GM23338 (cell line): ENCODE measurements around the gene TFF1. TPM values are rescaled to one million over a fixed set of nuclear protein-coding genes. Genes with fewer than 3 reads are reported as not detected.

Experiments
- ATAC-seq: fragments of 200-7000 bp; cut with Tn5 transposase; 3 replicates; pipeline ENCODE4 v1.9.1; 2020
- DNase-seq: peaks from one replicate; pipeline ENCODE4 v3.0.0-alpha.2; 2015; ENCODE audit warnings: low spot score
- H2AFZ ChIP-seq: fragments of 200-600 bp; sonication (generic); 2 replicates; pipeline ENCODE4 v1.8.0; 2016; ENCODE audit warnings: antibody characterized with exemption, mild to moderate bottlenecking, moderate library complexity
- H3F3A ChIP-seq: fragments of 200-600 bp; sonication (generic); replicated peaks from 2 replicates; pipeline ENCODE4 v1.8.0; 2017; ENCODE audit warnings: antibody characterized with exemption, mixed run types, low read depth
- H3K27ac ChIP-seq: fragments of 200-600 bp; sonication (generic); 2 replicates; pipeline ENCODE4 v1.6.1; 2016; ENCODE audit warnings: low read depth
- H3K27me3 ChIP-seq: fragments of 200-600 bp; sonication (generic); 2 replicates; pipeline ENCODE4 v1.8.0; 2016; ENCODE audit warnings: mild to moderate bottlenecking, mixed run types, moderate library complexity; ENCODE audit not compliant: insufficient read depth
- H3K36me3 ChIP-seq: fragments of 200-600 bp; sonication (generic); 2 replicates; pipeline ENCODE4 v1.8.0; 2016; ENCODE audit warnings: mild to moderate bottlenecking; ENCODE audit not compliant: insufficient read depth
- H3K4me1 ChIP-seq: fragments of 200-600 bp; sonication (generic); 2 replicates; pipeline ENCODE4 v1.8.0; 2016; ENCODE audit warnings: mild to moderate bottlenecking, moderate library complexity; ENCODE audit not compliant: insufficient read depth
- H3K4me2 ChIP-seq: fragments of 200-600 bp; sonication (generic); 2 replicates; pipeline ENCODE4 v1.7.1; 2017; ENCODE audit warnings: mixed run types
- H3K4me3 ChIP-seq: fragments of 200-600 bp; sonication (generic); 2 replicates; pipeline ENCODE4 v1.6.1; 2016; ENCODE audit warnings: mixed run types
- H3K79me2 ChIP-seq: fragments of 200-600 bp; sonication (generic); replicated peaks from 2 replicates; pipeline ENCODE4 v1.8.0; 2017; ENCODE audit warnings: mild to moderate bottlenecking; ENCODE audit not compliant: insufficient read depth
- H3K9me2 ChIP-seq: fragments of 200-600 bp; sonication (generic); 2 replicates; pipeline ENCODE4 v1.8.0; 2017; ENCODE audit not compliant: insufficient read depth
- H4K20me1 ChIP-seq: fragments of 200-600 bp; sonication (generic); replicated peaks from 2 replicates; pipeline ENCODE4 v1.8.0; 2017; ENCODE audit warnings: mild to moderate bottlenecking; ENCODE audit not compliant: insufficient read depth
- H3K27ac Mint-ChIP-seq: 2 replicates; pipeline ENCODE4 v1.8.0; 2020; ENCODE audit warnings: inconsistent platforms, mild to moderate bottlenecking, moderate library complexity, mixed read lengths
- H3K27me3 Mint-ChIP-seq: 3 replicates; pipeline ENCODE4 v1.8.0; 2022; ENCODE audit warnings: low read depth, mild to moderate bottlenecking, moderate library complexity, mixed read lengths, inconsistent platforms; ENCODE audit not compliant: insufficient read depth, poor library complexity
- H3K36me3 Mint-ChIP-seq: 3 replicates; pipeline ENCODE4 v1.8.0; 2021; ENCODE audit warnings: low read depth, mild to moderate bottlenecking, inconsistent platforms, moderate library complexity, mixed read lengths
- H3K4me1 Mint-ChIP-seq: 3 replicates; pipeline ENCODE4 v1.8.0; 2020; ENCODE audit warnings: mild to moderate bottlenecking, inconsistent platforms, mixed read lengths
- H3K4me3 Mint-ChIP-seq: 3 replicates; pipeline ENCODE4 v1.8.0; 2021; ENCODE audit warnings: moderate library complexity, mild to moderate bottlenecking, inconsistent platforms, mixed read lengths
- H3K9me3 Mint-ChIP-seq: 3 replicates; pipeline ENCODE4 v1.8.0; 2020; ENCODE audit warnings: moderate library complexity, mild to moderate bottlenecking, inconsistent platforms, mixed read lengths
- CREB1 ChIP-seq: fragments of 250-450 bp; sonication (Bioruptor Pico); IDR thresholded peaks from 2 replicates; pipeline ENCODE4 v1.5.0; 2020; ENCODE audit warnings: low read depth, mild to moderate bottlenecking, moderate library complexity
- CTCF ChIP-seq, 2 experiments: fragments of 200-600 bp in 1 of 2; sonication (generic) in 1 of 2; conservative IDR thresholded peaks; 2 replicates each; pipeline versions ENCODE4 v1.5.1 to v1.6.1; 2016 to 2017; ENCODE audit warnings: antibody characterized with exemption in 2 of 2, low read depth in 2 of 2, mild to moderate bottlenecking in 2 of 2, moderate library complexity in 1 of 2
- ETS1 ChIP-seq: IDR thresholded peaks from 2 replicates; pipeline ENCODE4 v1.6.1; 2016; ENCODE audit warnings: antibody characterized with exemption
- EZH2 ChIP-seq: fragments of 200-600 bp; sonication (generic); IDR thresholded peaks from one replicate; pipeline ENCODE4 v1.8.0; 2017; ENCODE audit warnings: antibody characterized with exemption, mild to moderate bottlenecking, low read depth; ENCODE audit not compliant: unreplicated experiment
- EZH2phosphoT487 ChIP-seq: fragments of 200-600 bp; sonication (generic); IDR thresholded peaks from one replicate; pipeline ENCODE4 v1.8.1; 2018; ENCODE audit warnings: antibody characterized with exemption; ENCODE audit not compliant: unreplicated experiment
- JUNB ChIP-seq: IDR thresholded peaks from one replicate; pipeline ENCODE4 v1.6.1; 2016; ENCODE audit warnings: antibody characterized with exemption; ENCODE audit not compliant: unreplicated experiment
- NANOG ChIP-seq: IDR thresholded peaks from 2 replicates; pipeline ENCODE4 v1.6.1; 2016; ENCODE audit warnings: antibody characterized with exemption, borderline replicate concordance
- POLR2AphosphoS5 ChIP-seq: IDR thresholded peaks from 2 replicates; pipeline ENCODE4 v1.6.1; 2016; ENCODE audit warnings: antibody characterized with exemption, low read depth
- REST ChIP-seq: IDR thresholded peaks from one replicate; pipeline ENCODE4 v1.6.1; 2018; ENCODE audit warnings: antibody characterized with exemption; ENCODE audit not compliant: unreplicated experiment
- STAT1 ChIP-seq: IDR thresholded peaks from one replicate; pipeline ENCODE4 v1.6.1; 2016; ENCODE audit warnings: antibody characterized with exemption; ENCODE audit not compliant: unreplicated experiment
- ZNF114 ChIP-seq: fragments of 250-450 bp; sonication (Bioruptor Pico); IDR thresholded peaks from 2 replicates; pipeline ENCODE4 v1.5.0; 2020; ENCODE audit warnings: mild to moderate bottlenecking, moderate library complexity
- ZNF331 ChIP-seq: fragments of 250-450 bp; sonication (Bioruptor Pico); IDR thresholded peaks from 2 replicates; pipeline ENCODE4 v1.5.0; 2020; ENCODE audit warnings: low read depth, mild to moderate bottlenecking, moderate library complexity
- ZNF462 ChIP-seq: fragments of 250-450 bp; sonication (Bioruptor Pico); IDR thresholded peaks from 2 replicates; pipeline ENCODE4 v1.5.0; 2020; ENCODE audit warnings: mild to moderate bottlenecking, moderate library complexity
- polyA plus RNA-seq: library from polyadenylated mRNA; unstranded; fragments of >200 nt; fragmentation: Nextera tagmentation; extraction: Ambion mirVana; gene quantifications from 2 replicates; pipeline ENCODE4 v1.2.1, GENCODE V29; 2016
- total RNA-seq: library from RNA; depleted of rRNA; stranded (reverse); fragments of >200 nt; shearing (Covaris generic); gene quantifications from 2 replicates; pipeline ENCODE4 v1.2.3, GENCODE V29; 2014

Gene TFF1
- total and polyA plus RNA-seq, 2 experiments from 2014 or later = not detected

- H3K4me3 ChIP-seq = no peak overlapping the region
- Mint-ChIP-seq H3K27ac (no peak overlapping the region), H3K4me1 (no peaks in the 10 kb centered on the region), H3K9me3 (peaks cover 18% of the 10 kb centered on the region), H3K27me3 (peaks cover 4% of the 10 kb centered on the region), H3K36me3 (peaks cover 6% of the 10 kb centered on the region), H3K4me3 (no peak overlapping the region)
- H3K27me3 ChIP-seq = no peaks in the 10 kb centered on the region
- no peaks in the 10 kb centered on the region for H3K4me1 ChIP-seq
- H3K79me2 ChIP-seq = no peaks in the 10 kb centered on the region
- H3K27ac ChIP-seq = no peak overlapping the region
- no peaks in the 10 kb centered on the region for H3K36me3 ChIP-seq
- DNase-seq (no peak), ATAC-seq (no peak)
- H3F3A ChIP-seq = no peaks in the 10 kb centered on the region
- H2AFZ ChIP-seq = no peak overlapping the region
- no peak overlapping the region for H3K4me2 ChIP-seq
- no peaks in the 10 kb centered on the region for H4K20me1 ChIP-seq
- TF ChIP-seq ZNF331 (CRISPR knock-in tag) (no peak), ETS1 (no peak), CREB1 (CRISPR knock-in tag) (no peak), POLR2AphosphoS5 (no peak), EZH2phosphoT487 (no peak), REST (no peak), CTCF (conservative IDR thresholded peaks at IDR 0.05; ENCODE audit: low read depth in 2 of 2) (no peak), NANOG (no peak), ZNF462 (no peak), STAT1 (no peak), JUNB (no peak), EZH2 (no peak), ZNF114 (CRISPR knock-in tag) (no peak)
- no peaks in the 10 kb centered on the region for H3K9me2 ChIP-seq
Observed at GRCh38 chr21:42379426-42380215, 13.3 kb upstream of the TFF1 start.
